H9 (cell line): ENCODE results near the gene EPC2. TPM values are rescaled to one million over a fixed set of nuclear protein-coding genes. Genes with fewer than 3 reads are reported as not detected.
"Not testable (repeated sequence)": the region's sequence is repeated elsewhere in the genome, so short reads cannot be mapped to it uniquely, and the experiment has no call there.

Experiments
- DNase-seq: peaks from one replicate; pipeline ENCODE4 v3.0.0-alpha.2; 2017
- H2AFZ ChIP-seq: one replicate; pipeline ENCODE4 v1.6.1; 2013; ENCODE audit warnings: mild to moderate bottlenecking, low read length, control low read depth, moderate library complexity
- H2AK5ac ChIP-seq: 2 replicates; pipeline ENCODE4 v1.6.1; 2013; ENCODE audit warnings: low read length, control low read depth, mixed read lengths; ENCODE audit not compliant: insufficient read length
- H2BK120ac ChIP-seq: one replicate; pipeline ENCODE4 v1.6.1; 2013; ENCODE audit warnings: low read depth, mild to moderate bottlenecking, low read length, control low read depth, inconsistent platforms; ENCODE audit not compliant: poor library complexity, severe bottlenecking
- H2BK12ac ChIP-seq: 2 replicates; pipeline ENCODE4 v1.6.1; 2013; ENCODE audit warnings: low read length, control low read depth, mixed read lengths, low read depth; ENCODE audit not compliant: insufficient read length
- H2BK15ac ChIP-seq: 2 replicates; pipeline ENCODE4 v1.6.1; 2013; ENCODE audit warnings: low read depth, low read length, control low read depth
- H2BK20ac ChIP-seq: one replicate; pipeline ENCODE4 v1.6.1; 2013; ENCODE audit warnings: low read depth, mild to moderate bottlenecking, low read length, control low read depth, inconsistent platforms; ENCODE audit not compliant: poor library complexity, severe bottlenecking
- H2BK5ac ChIP-seq: 2 replicates; pipeline ENCODE4 v1.6.1; 2013; ENCODE audit warnings: low read length, control low read depth, mixed read lengths; ENCODE audit not compliant: insufficient read length
- H3K14ac ChIP-seq: 2 replicates; pipeline ENCODE4 v1.6.1; 2013; ENCODE audit warnings: low read length, control low read depth; ENCODE audit not compliant: insufficient read depth
- H3K18ac ChIP-seq: 2 replicates; pipeline ENCODE4 v1.6.1; 2013; ENCODE audit warnings: low read depth, mild to moderate bottlenecking, mixed read lengths, low read length, control low read depth; ENCODE audit not compliant: insufficient read length
- H3K23ac ChIP-seq: 2 replicates; pipeline ENCODE4 v1.6.1; 2013; ENCODE audit warnings: low read length, control low read depth, mixed read lengths, low read depth; ENCODE audit not compliant: insufficient read length
- H3K23me2 ChIP-seq: 2 replicates; pipeline ENCODE4 v1.6.1; 2013; ENCODE audit warnings: low read depth, mild to moderate bottlenecking, mixed read lengths, low read length, control low read depth; ENCODE audit not compliant: insufficient read length, poor library complexity, severe bottlenecking
- H3K27ac ChIP-seq: 2 replicates; pipeline ENCODE4 v1.5.1; 2013; ENCODE audit warnings: low read length, control low read depth, mixed read lengths, low read depth; ENCODE audit not compliant: insufficient read length
- H3K27me3 ChIP-seq: 2 replicates; pipeline ENCODE4 v1.6.1; 2013; ENCODE audit warnings: low read length, control low read depth, inconsistent platforms; ENCODE audit not compliant: insufficient read depth
- H3K4ac ChIP-seq: 2 replicates; pipeline ENCODE4 v1.6.1; 2013; ENCODE audit warnings: low read depth, mild to moderate bottlenecking, control low read depth, inconsistent platforms, low read length, moderate library complexity
- H3K4me1 ChIP-seq: 2 replicates; pipeline ENCODE4 v1.6.1; 2013; ENCODE audit warnings: low read length, control low read depth, inconsistent platforms; ENCODE audit not compliant: insufficient read depth
- H3K4me2 ChIP-seq: 2 replicates; pipeline ENCODE4 v1.6.1; 2013; ENCODE audit warnings: low read length, control low read depth, mixed read lengths; ENCODE audit not compliant: insufficient read length, insufficient read depth
- H3K56ac ChIP-seq: 2 replicates; pipeline ENCODE4 v1.6.1; 2013; ENCODE audit warnings: low read depth, mild to moderate bottlenecking, mixed read lengths, low read length, control low read depth; ENCODE audit not compliant: insufficient read length
- H3K79me1 ChIP-seq: 2 replicates; pipeline ENCODE4 v1.6.1; 2013; ENCODE audit warnings: low read depth, mild to moderate bottlenecking, moderate library complexity, low read length, control low read depth, inconsistent platforms; ENCODE audit not compliant: insufficient read depth, poor library complexity, severe bottlenecking
- H3K79me2 ChIP-seq: 2 replicates; pipeline ENCODE4 v1.6.1; 2013; ENCODE audit warnings: low read length, control low read depth, inconsistent platforms; ENCODE audit not compliant: insufficient read depth
- H3K9ac ChIP-seq: 2 replicates; pipeline ENCODE4 v1.6.1; 2013; ENCODE audit warnings: low read length, control low read depth, mixed read lengths; ENCODE audit not compliant: insufficient read length; ENCODE audit errors: extremely low read depth
- H3K9me3 ChIP-seq: one replicate; pipeline ENCODE4 v1.6.1; 2013; ENCODE audit warnings: low read depth, low read length, inconsistent platforms; ENCODE audit not compliant: control insufficient read depth
- H3T11ph ChIP-seq: one replicate; pipeline ENCODE4 v1.6.1; 2013; ENCODE audit warnings: mild to moderate bottlenecking, low read length, control low read depth, inconsistent platforms
- H4K20me1 ChIP-seq: one replicate; pipeline ENCODE4 v1.6.1; 2013; ENCODE audit not compliant: control insufficient read depth, insufficient read length, insufficient read depth
- H4K5ac ChIP-seq: 2 replicates; pipeline ENCODE4 v1.6.1; 2013; ENCODE audit warnings: low read depth, mild to moderate bottlenecking, mixed read lengths, low read length, control low read depth; ENCODE audit not compliant: insufficient read length
- H4K8ac ChIP-seq: replicated peaks from 2 replicates; pipeline ENCODE4 v1.6.1; 2013; ENCODE audit warnings: low read length, control low read depth, mixed read lengths, low read depth; ENCODE audit not compliant: insufficient read length
- H4K91ac ChIP-seq: 2 replicates; pipeline ENCODE4 v1.6.1; 2013; ENCODE audit warnings: low read depth, mild to moderate bottlenecking, moderate library complexity, mixed read lengths, low read length, control low read depth; ENCODE audit not compliant: insufficient read length
- H3K27ac Mint-ChIP-seq, 3 experiments: 2 replicates in 2 of 3; 3 replicates in 1 of 3; pipeline ENCODE4 v1.8.0; 2020 to 2021; ENCODE audit warnings: mixed read lengths in 3 of 3, mild to moderate bottlenecking in 1 of 3, moderate library complexity in 1 of 3
- H3K27me3 Mint-ChIP-seq: 2 replicates; pipeline ENCODE4 v1.8.0; 2021; ENCODE audit warnings: low read depth, mild to moderate bottlenecking, moderate library complexity, mixed read lengths
- H3K36me3 Mint-ChIP-seq, 3 experiments: 2 replicates in 2 of 3; 3 replicates in 1 of 3; pipeline ENCODE4 v1.8.0; 2020 to 2021; ENCODE audit warnings: low read depth in 3 of 3, mixed read lengths in 3 of 3; ENCODE audit not compliant: insufficient read depth in 1 of 3
- H3K4me1 Mint-ChIP-seq, 2 experiments: 2 replicates each; pipeline ENCODE4 v1.8.0; 2020; ENCODE audit warnings: mixed read lengths in 2 of 2
- H3K4me3 Mint-ChIP-seq, 2 experiments: 2 replicates in 1 of 2; 3 replicates in 1 of 2; pipeline ENCODE4 v1.8.0; 2020 to 2021; ENCODE audit warnings: mild to moderate bottlenecking in 2 of 2, mixed read lengths in 2 of 2, moderate library complexity in 1 of 2
- H3K9me3 Mint-ChIP-seq, 2 experiments: 2 replicates in 1 of 2; 3 replicates in 1 of 2; pipeline ENCODE4 v1.8.0; 2020; ENCODE audit warnings: mild to moderate bottlenecking in 2 of 2, mixed read lengths in 2 of 2, moderate library complexity in 1 of 2
- WGBS: extraction: QIAGEN DNeasy Blood & Tissue Kit; methylation state at CpG from one replicate; pipeline ENCODE4 v1.1.7; 2013; ENCODE audit warnings: missing lambda C conversion rate, low lambda C conversion rate, mixed read lengths; ENCODE audit not compliant: insufficient read length; ENCODE audit errors: extremely low coverage; 5-methylcytosine and 5-hydroxymethylcytosine counted together
- total RNA-seq: library from RNA; stranded (reverse); gene quantifications from 2 replicates; pipeline ENCODE4 v1.2.1, GENCODE V29; 2021
- TF ChIP-seq, protein P1 (sequence below): fragments of 200-600 bp; sonication (generic); conservative IDR thresholded peaks from 3 replicates; pipeline ENCODE4 v1.8.0; 2021; ENCODE audit warnings: antibody characterized with exemption, mild to moderate bottlenecking

EPC2 gene
- total RNA-seq, 1 experiment from 2014 or later = 31.3 TPM

DNA sequence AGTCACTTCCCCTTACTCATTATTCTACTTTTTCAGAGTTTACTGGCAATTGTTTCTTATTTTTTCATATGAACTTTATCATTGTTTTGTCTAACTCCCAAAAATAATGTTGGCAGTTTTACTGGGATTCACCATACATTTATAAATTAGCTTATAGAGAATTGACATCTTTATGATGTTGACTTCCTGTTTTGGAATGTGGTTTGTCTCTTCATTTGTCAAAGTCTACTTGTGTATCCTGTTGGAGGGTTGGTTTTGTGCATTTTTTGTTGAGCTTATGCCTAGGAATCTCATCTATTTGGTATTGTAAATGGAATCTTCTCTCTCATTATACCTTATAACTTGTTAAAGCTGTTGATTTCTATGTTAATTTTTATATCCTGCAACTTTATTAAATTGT, 16.4 kb downstream of the EPC2 start:
- no peak overlapping the region for H3K27ac Mint-ChIP-seq
- Histone ChIP-seq H3K14ac (no peak overlapping the region), H2BK5ac (no peak overlapping the region), H4K20me1 (no peaks in the 10 kb centered on the region), H2AK5ac (no peak overlapping the region), H3K18ac (no peak overlapping the region), H3K23me2 (no peaks in the 10 kb centered on the region), H3T11ph (no peak overlapping the region), H3K9me3 (no peaks in the 10 kb centered on the region), H4K91ac (no peak overlapping the region), H4K8ac (no peak overlapping the region), H3K56ac (no peak overlapping the region), H3K79me1 (peaks cover 3% of the 10 kb centered on the region), H2BK120ac (no peak overlapping the region), H3K4me1 (no peaks in the 10 kb centered on the region), H3K4me2 (no peak overlapping the region), H3K9ac (no peak overlapping the region), H2BK20ac (no peak overlapping the region), H3K27me3 (no peaks in the 10 kb centered on the region), H3K4ac (no peak overlapping the region), H3K23ac (no peak overlapping the region), H2BK12ac (no peak overlapping the region), H2AFZ (no peak overlapping the region), H3K79me2 (peaks cover 37% of the 10 kb centered on the region; the same call in 1 of the 2 replicates), H4K5ac (no peak overlapping the region), H2BK15ac (no peak overlapping the region), H3K27ac (no peak overlapping the region)
- H3K4me3 Mint-ChIP-seq = no peak overlapping the region
- TF ChIP-seq, protein P1, sequence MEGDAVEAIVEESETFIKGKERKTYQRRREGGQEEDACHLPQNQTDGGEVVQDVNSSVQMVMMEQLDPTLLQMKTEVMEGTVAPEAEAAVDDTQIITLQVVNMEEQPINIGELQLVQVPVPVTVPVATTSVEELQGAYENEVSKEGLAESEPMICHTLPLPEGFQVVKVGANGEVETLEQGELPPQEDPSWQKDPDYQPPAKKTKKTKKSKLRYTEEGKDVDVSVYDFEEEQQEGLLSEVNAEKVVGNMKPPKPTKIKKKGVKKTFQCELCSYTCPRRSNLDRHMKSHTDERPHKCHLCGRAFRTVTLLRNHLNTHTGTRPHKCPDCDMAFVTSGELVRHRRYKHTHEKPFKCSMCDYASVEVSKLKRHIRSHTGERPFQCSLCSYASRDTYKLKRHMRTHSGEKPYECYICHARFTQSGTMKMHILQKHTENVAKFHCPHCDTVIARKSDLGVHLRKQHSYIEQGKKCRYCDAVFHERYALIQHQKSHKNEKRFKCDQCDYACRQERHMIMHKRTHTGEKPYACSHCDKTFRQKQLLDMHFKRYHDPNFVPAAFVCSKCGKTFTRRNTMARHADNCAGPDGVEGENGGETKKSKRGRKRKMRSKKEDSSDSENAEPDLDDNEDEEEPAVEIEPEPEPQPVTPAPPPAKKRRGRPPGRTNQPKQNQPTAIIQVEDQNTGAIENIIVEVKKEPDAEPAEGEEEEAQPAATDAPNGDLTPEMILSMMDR = no peak
- peaks cover 17 to 18% of the 10 kb centered on the region in 2 experiments for H3K4me1 Mint-ChIP-seq
- H3K9me3 Mint-ChIP-seq = no peaks in the 10 kb centered on the region; a peak in 1 of 5 replicates
- H3K27me3 Mint-ChIP-seq = no peaks in the 10 kb centered on the region
- H3K36me3 Mint-ChIP-seq = peaks cover 3 to 4% (median 4%) of the 10 kb centered on the region in 3 experiments; a peak in 2 of 7 replicates
- DNase-seq = no peak

DNA sequence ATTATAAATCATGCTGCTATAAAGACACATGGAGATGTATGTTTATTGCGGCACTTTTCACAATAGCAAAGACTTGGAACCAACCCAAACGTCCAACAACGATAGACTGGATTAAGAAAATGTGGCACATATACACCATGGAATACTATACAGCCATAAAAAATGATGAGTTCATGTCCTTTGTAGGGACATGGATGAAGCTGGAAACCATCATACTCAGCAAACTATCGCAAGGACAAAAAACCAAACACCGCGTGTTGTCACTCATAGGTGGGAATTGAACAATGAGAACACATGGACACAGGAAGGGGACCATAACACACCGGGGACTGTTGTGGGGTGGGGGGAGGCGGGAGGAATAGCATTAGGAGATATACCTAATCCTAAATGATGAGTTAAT, 17.8 kb downstream of the EPC2 start:
- not testable (repeated sequence) for H3K23me2 ChIP-seq, H3T11ph ChIP-seq, H3K27me3 Mint-ChIP-seq, H2AFZ ChIP-seq, H2AK5ac ChIP-seq, H2BK12ac ChIP-seq, H3K79me1 ChIP-seq, H2BK20ac ChIP-seq, H3K23ac ChIP-seq, H4K5ac ChIP-seq, H3K27ac ChIP-seq, H3K4me3 Mint-ChIP-seq, H2BK15ac ChIP-seq, H2BK5ac ChIP-seq, H3K36me3 Mint-ChIP-seq, H3K14ac ChIP-seq, H4K91ac ChIP-seq, H3K4me2 ChIP-seq, H3K27ac Mint-ChIP-seq, H3K9me3 ChIP-seq, H4K8ac ChIP-seq, H3K56ac ChIP-seq, H3K27me3 ChIP-seq, H2BK120ac ChIP-seq, H3K4ac ChIP-seq, H3K9me3 Mint-ChIP-seq, H4K20me1 ChIP-seq, H3K18ac ChIP-seq, H3K9ac ChIP-seq, H3K4me1 ChIP-seq, DNase-seq
- WGBS = no CpG with 5 or more reads among the region's 8 CpGs
- peaks cover 19 to 23% of the 10 kb centered on the region in 2 experiments for H3K4me1 Mint-ChIP-seq
- H3K79me2 ChIP-seq = peaks cover 28% of the 10 kb centered on the region; the same call in 1 of the 2 replicates
